Kasumi-1 (cell line): ENCODE measurements around the gene NUP210.
"Not testable (repeated sequence)": the region's sequence is repeated elsewhere in the genome, so short reads cannot be mapped to it uniquely, and the experiment has no call there.

Source experiments
- DNase-seq, 2 experiments: peaks; one replicate each; lab custom pipeline; 2025; lab: John Stamatoyannopoulos, UW

Gene NUP210

GRCh38 chr3:13420045-13420830 is at the start of gene NUP210:
NUP210 (minus strand) TSS chr3:13420322; CDS start chr3:13420226, 96 bp downstream.
- peak; percentile 4 to 22 for DNase-seq

GRCh38 chr3:13466781-13467180 is 46.7 kb upstream of the NUP210 start:
- DNase-seq = no peak

GRCh38 chr3:13465236-13465873 is 45.2 kb upstream of the NUP210 start:
- no peak for DNase-seq

- no peak for DNase-seq
These were observed 43.7 kb upstream of the NUP210 start for GRCh38 chr3:13463618-13464400.

GRCh38 chr3:13462822-13463221 is 42.7 kb upstream of the NUP210 start:
- no peak for DNase-seq

- no peak for DNase-seq
These were observed 42.1 kb upstream of the NUP210 start for GRCh38 chr3:13462125-13462629.

GRCh38 chr3:13461169-13462124 is 41.3 kb upstream of the NUP210 start:
- peak; percentile 60 to 66 for DNase-seq

GRCh38 chr3:13460341-13460736 is 40.2 kb upstream of the NUP210 start:
- no peak for DNase-seq

- no peak for DNase-seq
These were observed 39.7 kb upstream of the NUP210 start for GRCh38 chr3:13459605-13460340.

GRCh38 chr3:13457593-13457992 is 37.5 kb upstream of the NUP210 start:
- no peak for DNase-seq

GRCh38 chr3:13455644-13456043 is 35.5 kb upstream of the NUP210 start:
- DNase-seq = no peak

- peak; percentile 84 to 94 for DNase-seq
These were observed 32.6 kb upstream of the NUP210 start for GRCh38 chr3:13452490-13453335.

- peak in 1 of 2 experiments; percentile 25 for DNase-seq
These were observed 31.2 kb upstream of the NUP210 start for GRCh38 chr3:13451301-13451673.

- not testable (repeated sequence) for DNase-seq
These were observed 22.8 kb upstream of the NUP210 start for GRCh38 chr3:13442882-13443281.

GRCh38 chr3:13440204-13440817 is 20.2 kb upstream of the NUP210 start:
- DNase-seq = no peak

GRCh38 chr3:13436213-13436612 is 16.1 kb upstream of the NUP210 start:
- not testable (repeated sequence) for DNase-seq

- DNase-seq = no peak
These were observed 13.8 kb upstream of the NUP210 start for GRCh38 chr3:13433912-13434311.

- DNase-seq = no peak
These were observed 12.0 kb upstream of the NUP210 start for GRCh38 chr3:13432093-13432492.

- DNase-seq = not testable (repeated sequence)
These were observed 10.3 kb upstream of the NUP210 start for GRCh38 chr3:13430411-13430875.
